ENCODE data around the gene YBX3. TPM values are rescaled to one million over a fixed set of nuclear protein-coding genes. Genes with fewer than 3 reads are reported as not detected.

Gene YBX3
- total and polyA plus RNA-seq, 4 donors, result 277 to 602 (median 360) TPM

- Histone ChIP-seq H3K9me3 (ENCODE audit: control insufficient read depth, low read length) (peaks cover 1% of the 10 kb centered on the region), H3K27ac (ENCODE audit: low read depth in 1 of 2, low read length in 2 of 2) (no peak overlapping the region), H3K4me1 (ENCODE audit: control insufficient read depth in 1 of 2, insufficient read depth in 2 of 2, low read length in 2 of 2) (no peaks in the 10 kb centered on the region), H3K27me3 (ENCODE audit: control insufficient read depth in 1 of 2, insufficient read depth in 2 of 2, low read length in 1 of 2) (peaks cover 0 to 1% of the 10 kb centered on the region in 2 donors), H3K4me3 (ENCODE audit: low read length in 2 of 2) (no peak overlapping the region), H3K36me3 (ENCODE audit: control insufficient read depth in 1 of 2, insufficient read depth in 2 of 2, low read length in 1 of 2) (no peaks in the 10 kb centered on the region)
- 77 to 83% methylated on average over 15 of the region's 15 CpGs for WGBS, 2 donors
- intact Hi-C loops (cut with DNase I), result no loop called here
- DNase-seq, result no peak
- no peak for ATAC-seq (ENCODE audit: low FRiP score)
Observed at GRCh38 chr12:10672231-10672868, 50.8 kb downstream of the YBX3 start.

GRCh38 chr12:10669533-10669932 lies 53.6 kb downstream of the YBX3 start:
- ATAC-seq (ENCODE audit: low FRiP score), result no peak
- no peak overlapping the region for H3K27ac ChIP-seq (ENCODE audit: low read depth in 1 of 2, low read length in 2 of 2)
- intact Hi-C loops (cut with DNase I), result no loop called here
- DNase-seq, result no peak
- peaks cover 1% of the 10 kb centered on the region for H3K9me3 ChIP-seq (ENCODE audit: control insufficient read depth, low read length)
- peaks cover 0 to 1% of the 10 kb centered on the region in 2 donors for H3K27me3 ChIP-seq (ENCODE audit: control insufficient read depth in 1 of 2, insufficient read depth in 2 of 2, low read length in 1 of 2)
- no peaks in the 10 kb centered on the region for H3K36me3 ChIP-seq (ENCODE audit: control insufficient read depth in 1 of 2, insufficient read depth in 2 of 2, low read length in 1 of 2)
- no peaks in the 10 kb centered on the region for H3K4me1 ChIP-seq (ENCODE audit: control insufficient read depth in 1 of 2, insufficient read depth in 2 of 2, low read length in 2 of 2)
- H3K4me3 ChIP-seq (ENCODE audit: low read length in 2 of 2), result no peak overlapping the region
- WGBS, 2 donors, result 89 to 93% methylated on average over 1 of the region's 1 CpG

GRCh38 chr12:10668526-10668925 lies 54.6 kb downstream of the YBX3 start:
- H3K36me3 ChIP-seq (ENCODE audit: control insufficient read depth in 1 of 2, insufficient read depth in 2 of 2, low read length in 1 of 2), result no peaks in the 10 kb centered on the region
- intact Hi-C loops (cut with DNase I), result no loop called here
- peaks cover 0 to 1% of the 10 kb centered on the region in 2 donors for H3K27me3 ChIP-seq (ENCODE audit: control insufficient read depth in 1 of 2, insufficient read depth in 2 of 2, low read length in 1 of 2)
- H3K4me3 ChIP-seq (ENCODE audit: low read length in 2 of 2), result no peak overlapping the region
- no peak for DNase-seq
- no peak overlapping the region for H3K27ac ChIP-seq (ENCODE audit: low read depth in 1 of 2, low read length in 2 of 2)
- H3K4me1 ChIP-seq (ENCODE audit: control insufficient read depth in 1 of 2, insufficient read depth in 2 of 2, low read length in 2 of 2), result no peaks in the 10 kb centered on the region
- ATAC-seq (ENCODE audit: low FRiP score), result no peak
- 77 to 84% methylated on average over 5 of the region's 5 CpGs for WGBS, 2 donors
- peaks cover 1% of the 10 kb centered on the region for H3K9me3 ChIP-seq (ENCODE audit: control insufficient read depth, low read length)

- H3K27me3 ChIP-seq (ENCODE audit: control insufficient read depth in 1 of 2, insufficient read depth in 2 of 2, low read length in 1 of 2), result peaks cover 0 to 1% of the 10 kb centered on the region in 2 donors
Observed at GRCh38 chr12:10667581-10667980, 55.5 kb downstream of the YBX3 start.

GRCh38 chr12:10664499-10664898 lies 58.6 kb downstream of the YBX3 start:
- Histone ChIP-seq H3K9me3 (ENCODE audit: control insufficient read depth, low read length) (no peaks in the 10 kb centered on the region), H3K4me3 (ENCODE audit: low read length in 2 of 2) (no peak overlapping the region), H3K4me1 (ENCODE audit: control insufficient read depth in 1 of 2, insufficient read depth in 2 of 2, low read length in 2 of 2) (no peaks in the 10 kb centered on the region), H3K27me3 (ENCODE audit: control insufficient read depth in 1 of 2, insufficient read depth in 2 of 2, low read length in 1 of 2) (no peaks in the 10 kb centered on the region), H3K27ac (ENCODE audit: low read depth in 1 of 2, low read length in 2 of 2) (no peak overlapping the region), H3K36me3 (ENCODE audit: control insufficient read depth in 1 of 2, insufficient read depth in 2 of 2, low read length in 1 of 2) (no peaks in the 10 kb centered on the region)
- no peak for DNase-seq
- intact Hi-C loops (cut with DNase I), result no loop called here
- ATAC-seq (ENCODE audit: low FRiP score), result no peak
- 71 to 83% methylated on average over 2 of the region's 2 CpGs for WGBS, 2 donors

More at GRCh38 chr12:10667581-10667980, 55.5 kb downstream of the YBX3 start:
- ATAC-seq (ENCODE audit: low FRiP score) (no peak), DNase-seq (no peak)
- Histone ChIP-seq H3K36me3 (ENCODE audit: control insufficient read depth in 1 of 2, insufficient read depth in 2 of 2, low read length in 1 of 2) (no peaks in the 10 kb centered on the region), H3K4me3 (ENCODE audit: low read length in 2 of 2) (no peak overlapping the region), H3K9me3 (ENCODE audit: control insufficient read depth, low read length) (peaks cover 1% of the 10 kb centered on the region), H3K4me1 (ENCODE audit: control insufficient read depth in 1 of 2, insufficient read depth in 2 of 2, low read length in 2 of 2) (no peaks in the 10 kb centered on the region), H3K27ac (ENCODE audit: low read depth in 1 of 2, low read length in 2 of 2) (no peak overlapping the region)
- 59 to 61% methylated on average over 1 of the region's 1 CpG for WGBS, 2 donors
- intact Hi-C loops (cut with DNase I), result no loop called here

- 75 to 78% methylated on average over 3 of the region's 3 CpGs for WGBS, 2 donors
- Histone ChIP-seq H3K4me1 (ENCODE audit: control insufficient read depth in 1 of 2, insufficient read depth in 2 of 2, low read length in 2 of 2) (no peaks in the 10 kb centered on the region), H3K36me3 (ENCODE audit: control insufficient read depth in 1 of 2, insufficient read depth in 2 of 2, low read length in 1 of 2) (no peaks in the 10 kb centered on the region), H3K9me3 (ENCODE audit: control insufficient read depth, low read length) (no peaks in the 10 kb centered on the region), H3K4me3 (ENCODE audit: low read length in 2 of 2) (no peak overlapping the region), H3K27ac (ENCODE audit: low read depth in 1 of 2, low read length in 2 of 2) (no peak overlapping the region), H3K27me3 (ENCODE audit: control insufficient read depth in 1 of 2, insufficient read depth in 2 of 2, low read length in 1 of 2) (no peaks in the 10 kb centered on the region)
- ATAC-seq (ENCODE audit: low FRiP score), result no peak
- DNase-seq, result no peak
- intact Hi-C loops (cut with DNase I), result no loop called here
Observed at GRCh38 chr12:10663869-10664268, 59.3 kb downstream of the YBX3 start.

- H3K9me3 ChIP-seq (ENCODE audit: control insufficient read depth, low read length), result no peaks in the 10 kb centered on the region
- H3K36me3 ChIP-seq (ENCODE audit: control insufficient read depth in 1 of 2, insufficient read depth in 2 of 2, low read length in 1 of 2), result no peaks in the 10 kb centered on the region
- no peak for ATAC-seq (ENCODE audit: low FRiP score)
- no peak for DNase-seq
- no peaks in the 10 kb centered on the region for H3K27me3 ChIP-seq (ENCODE audit: control insufficient read depth in 1 of 2, insufficient read depth in 2 of 2, low read length in 1 of 2)
- 58 to 59% methylated on average over 3 of the region's 3 CpGs for WGBS, 2 donors
- no peak overlapping the region for H3K27ac ChIP-seq (ENCODE audit: low read depth in 1 of 2, low read length in 2 of 2)
- intact Hi-C loops (cut with DNase I), result no loop called here
- no peaks in the 10 kb centered on the region for H3K4me1 ChIP-seq (ENCODE audit: control insufficient read depth in 1 of 2, insufficient read depth in 2 of 2, low read length in 2 of 2)
- H3K4me3 ChIP-seq (ENCODE audit: low read length in 2 of 2), result no peak overlapping the region
Observed at GRCh38 chr12:10661338-10661737, 61.8 kb downstream of the YBX3 start.

- no peaks in the 10 kb centered on the region for H3K36me3 ChIP-seq (ENCODE audit: control insufficient read depth in 1 of 2, insufficient read depth in 2 of 2, low read length in 1 of 2)
- no peak overlapping the region for H3K27ac ChIP-seq (ENCODE audit: low read depth in 1 of 2, low read length in 2 of 2)
- no peaks in the 10 kb centered on the region for H3K27me3 ChIP-seq (ENCODE audit: control insufficient read depth in 1 of 2, insufficient read depth in 2 of 2, low read length in 1 of 2)
- no peaks in the 10 kb centered on the region for H3K4me1 ChIP-seq (ENCODE audit: control insufficient read depth in 1 of 2, insufficient read depth in 2 of 2, low read length in 2 of 2)
- no peak overlapping the region for H3K4me3 ChIP-seq (ENCODE audit: low read length in 2 of 2)
- no peaks in the 10 kb centered on the region for H3K9me3 ChIP-seq (ENCODE audit: control insufficient read depth, low read length)
- intact Hi-C loops (cut with DNase I), result no loop called here
- DNase-seq, result no peak
- ATAC-seq (ENCODE audit: low FRiP score), result no peak
Observed at GRCh38 chr12:10654003-10654402, 69.1 kb downstream of the YBX3 start.

GRCh38 chr12:10652192-10652591 lies 70.9 kb downstream of the YBX3 start:
- Histone ChIP-seq H3K9me3 (ENCODE audit: control insufficient read depth, low read length) (no peaks in the 10 kb centered on the region), H3K27ac (ENCODE audit: low read depth in 1 of 2, low read length in 2 of 2) (no peak overlapping the region), H3K27me3 (ENCODE audit: control insufficient read depth in 1 of 2, insufficient read depth in 2 of 2, low read length in 1 of 2) (no peaks in the 10 kb centered on the region), H3K4me3 (ENCODE audit: low read length in 2 of 2) (no peak overlapping the region), H3K36me3 (ENCODE audit: control insufficient read depth in 1 of 2, insufficient read depth in 2 of 2, low read length in 1 of 2) (no peaks in the 10 kb centered on the region), H3K4me1 (ENCODE audit: control insufficient read depth in 1 of 2, insufficient read depth in 2 of 2, low read length in 2 of 2) (no peaks in the 10 kb centered on the region)
- intact Hi-C loops (cut with DNase I), result no loop called here
- 77 to 83% methylated on average over 3 of the region's 3 CpGs for WGBS, 2 donors
- DNase-seq (no peak), ATAC-seq (ENCODE audit: low FRiP score) (no peak)

Measured in aorta (tissue), 5 donors.